H9 (cell line): ENCODE measurements around the gene NFKB1. TPM values are rescaled to one million over a fixed set of nuclear protein-coding genes. Genes with fewer than 3 reads are reported as not detected.

Source experiments
- DNase-seq: peaks from one replicate; pipeline ENCODE4 v3.0.0-alpha.2; 2017
- H2AFZ ChIP-seq: one replicate; pipeline ENCODE4 v1.6.1; 2013; ENCODE audit warnings: mild to moderate bottlenecking, low read length, control low read depth, moderate library complexity
- H2AK5ac ChIP-seq: 2 replicates; pipeline ENCODE4 v1.6.1; 2013; ENCODE audit warnings: low read length, control low read depth, mixed read lengths; ENCODE audit not compliant: insufficient read length
- H2BK120ac ChIP-seq: one replicate; pipeline ENCODE4 v1.6.1; 2013; ENCODE audit warnings: low read depth, mild to moderate bottlenecking, low read length, control low read depth, inconsistent platforms; ENCODE audit not compliant: poor library complexity, severe bottlenecking
- H2BK12ac ChIP-seq: 2 replicates; pipeline ENCODE4 v1.6.1; 2013; ENCODE audit warnings: low read length, control low read depth, mixed read lengths, low read depth; ENCODE audit not compliant: insufficient read length
- H2BK15ac ChIP-seq: 2 replicates; pipeline ENCODE4 v1.6.1; 2013; ENCODE audit warnings: low read depth, low read length, control low read depth
- H2BK20ac ChIP-seq: one replicate; pipeline ENCODE4 v1.6.1; 2013; ENCODE audit warnings: low read depth, mild to moderate bottlenecking, low read length, control low read depth, inconsistent platforms; ENCODE audit not compliant: poor library complexity, severe bottlenecking
- H2BK5ac ChIP-seq: 2 replicates; pipeline ENCODE4 v1.6.1; 2013; ENCODE audit warnings: low read length, control low read depth, mixed read lengths; ENCODE audit not compliant: insufficient read length
- H3K14ac ChIP-seq: 2 replicates; pipeline ENCODE4 v1.6.1; 2013; ENCODE audit warnings: low read length, control low read depth; ENCODE audit not compliant: insufficient read depth
- H3K18ac ChIP-seq: 2 replicates; pipeline ENCODE4 v1.6.1; 2013; ENCODE audit warnings: low read depth, mild to moderate bottlenecking, mixed read lengths, low read length, control low read depth; ENCODE audit not compliant: insufficient read length
- H3K23ac ChIP-seq: 2 replicates; pipeline ENCODE4 v1.6.1; 2013; ENCODE audit warnings: low read length, control low read depth, mixed read lengths, low read depth; ENCODE audit not compliant: insufficient read length
- H3K23me2 ChIP-seq: 2 replicates; pipeline ENCODE4 v1.6.1; 2013; ENCODE audit warnings: low read depth, mild to moderate bottlenecking, mixed read lengths, low read length, control low read depth; ENCODE audit not compliant: insufficient read length, poor library complexity, severe bottlenecking
- H3K27ac ChIP-seq: 2 replicates; pipeline ENCODE4 v1.5.1; 2013; ENCODE audit warnings: low read length, control low read depth, mixed read lengths, low read depth; ENCODE audit not compliant: insufficient read length
- H3K27me3 ChIP-seq: 2 replicates; pipeline ENCODE4 v1.6.1; 2013; ENCODE audit warnings: low read length, control low read depth, inconsistent platforms; ENCODE audit not compliant: insufficient read depth
- H3K4ac ChIP-seq: 2 replicates; pipeline ENCODE4 v1.6.1; 2013; ENCODE audit warnings: low read depth, mild to moderate bottlenecking, control low read depth, inconsistent platforms, low read length, moderate library complexity
- H3K4me1 ChIP-seq: 2 replicates; pipeline ENCODE4 v1.6.1; 2013; ENCODE audit warnings: low read length, control low read depth, inconsistent platforms; ENCODE audit not compliant: insufficient read depth
- H3K4me2 ChIP-seq: 2 replicates; pipeline ENCODE4 v1.6.1; 2013; ENCODE audit warnings: low read length, control low read depth, mixed read lengths; ENCODE audit not compliant: insufficient read length, insufficient read depth
- H3K56ac ChIP-seq: 2 replicates; pipeline ENCODE4 v1.6.1; 2013; ENCODE audit warnings: low read depth, mild to moderate bottlenecking, mixed read lengths, low read length, control low read depth; ENCODE audit not compliant: insufficient read length
- H3K79me1 ChIP-seq: 2 replicates; pipeline ENCODE4 v1.6.1; 2013; ENCODE audit warnings: low read depth, mild to moderate bottlenecking, moderate library complexity, low read length, control low read depth, inconsistent platforms; ENCODE audit not compliant: insufficient read depth, poor library complexity, severe bottlenecking
- H3K79me2 ChIP-seq: 2 replicates; pipeline ENCODE4 v1.6.1; 2013; ENCODE audit warnings: low read length, control low read depth, inconsistent platforms; ENCODE audit not compliant: insufficient read depth
- H3K9ac ChIP-seq: 2 replicates; pipeline ENCODE4 v1.6.1; 2013; ENCODE audit warnings: low read length, control low read depth, mixed read lengths; ENCODE audit not compliant: insufficient read length; ENCODE audit errors: extremely low read depth
- H3K9me3 ChIP-seq: one replicate; pipeline ENCODE4 v1.6.1; 2013; ENCODE audit warnings: low read depth, low read length, inconsistent platforms; ENCODE audit not compliant: control insufficient read depth
- H3T11ph ChIP-seq: one replicate; pipeline ENCODE4 v1.6.1; 2013; ENCODE audit warnings: mild to moderate bottlenecking, low read length, control low read depth, inconsistent platforms
- H4K20me1 ChIP-seq: one replicate; pipeline ENCODE4 v1.6.1; 2013; ENCODE audit not compliant: control insufficient read depth, insufficient read length, insufficient read depth
- H4K5ac ChIP-seq: 2 replicates; pipeline ENCODE4 v1.6.1; 2013; ENCODE audit warnings: low read depth, mild to moderate bottlenecking, mixed read lengths, low read length, control low read depth; ENCODE audit not compliant: insufficient read length
- H4K8ac ChIP-seq: replicated peaks from 2 replicates; pipeline ENCODE4 v1.6.1; 2013; ENCODE audit warnings: low read length, control low read depth, mixed read lengths, low read depth; ENCODE audit not compliant: insufficient read length
- H4K91ac ChIP-seq: 2 replicates; pipeline ENCODE4 v1.6.1; 2013; ENCODE audit warnings: low read depth, mild to moderate bottlenecking, moderate library complexity, mixed read lengths, low read length, control low read depth; ENCODE audit not compliant: insufficient read length
- H3K27ac Mint-ChIP-seq, 3 experiments: 2 replicates in 2 of 3; 3 replicates in 1 of 3; pipeline ENCODE4 v1.8.0; 2020 to 2021; ENCODE audit warnings: mixed read lengths in 3 of 3, mild to moderate bottlenecking in 1 of 3, moderate library complexity in 1 of 3
- H3K27me3 Mint-ChIP-seq: 2 replicates; pipeline ENCODE4 v1.8.0; 2021; ENCODE audit warnings: low read depth, mild to moderate bottlenecking, moderate library complexity, mixed read lengths
- H3K36me3 Mint-ChIP-seq, 3 experiments: 2 replicates in 2 of 3; 3 replicates in 1 of 3; pipeline ENCODE4 v1.8.0; 2020 to 2021; ENCODE audit warnings: low read depth in 3 of 3, mixed read lengths in 3 of 3; ENCODE audit not compliant: insufficient read depth in 1 of 3
- H3K4me1 Mint-ChIP-seq, 2 experiments: 2 replicates each; pipeline ENCODE4 v1.8.0; 2020; ENCODE audit warnings: mixed read lengths in 2 of 2
- H3K4me3 Mint-ChIP-seq, 2 experiments: 2 replicates in 1 of 2; 3 replicates in 1 of 2; pipeline ENCODE4 v1.8.0; 2020 to 2021; ENCODE audit warnings: mild to moderate bottlenecking in 2 of 2, mixed read lengths in 2 of 2, moderate library complexity in 1 of 2
- H3K9me3 Mint-ChIP-seq, 2 experiments: 2 replicates in 1 of 2; 3 replicates in 1 of 2; pipeline ENCODE4 v1.8.0; 2020; ENCODE audit warnings: mild to moderate bottlenecking in 2 of 2, mixed read lengths in 2 of 2, moderate library complexity in 1 of 2
- CTCF ChIP-seq: fragments of 200-600 bp; sonication (generic); conservative IDR thresholded peaks from 3 replicates; pipeline ENCODE4 v1.8.0; 2021; ENCODE audit warnings: antibody characterized with exemption, mild to moderate bottlenecking
- total RNA-seq: library from RNA; stranded (reverse); gene quantifications from 2 replicates; pipeline ENCODE4 v1.2.1, GENCODE V29; 2021

NFKB1 gene
- total RNA-seq, 1 experiment from 2014 or later: 5.7 TPM

GRCh38 chr4:102554992-102555391 is 53.8 kb downstream of the NFKB1 start:
- Histone ChIP-seq H2BK120ac (no peak overlapping the region), H3K27ac (no peak overlapping the region), H4K20me1 (no peaks in the 10 kb centered on the region), H2BK20ac (no peak overlapping the region), H4K91ac (no peak overlapping the region), H3K79me2 (no peaks in the 10 kb centered on the region), H3K4me2 (no peak overlapping the region), H3K4me1 (no peaks in the 10 kb centered on the region; the same call in 1 of the 2 replicates), H3K23me2 (no peaks in the 10 kb centered on the region), H2BK12ac (no peak overlapping the region), H3K14ac (no peak overlapping the region), H3K79me1 (no peaks in the 10 kb centered on the region), H3T11ph (no peak overlapping the region), H3K18ac (no peak overlapping the region), H3K9me3 (no peaks in the 10 kb centered on the region), H4K8ac (no peak overlapping the region), H2AK5ac (no peak overlapping the region), H4K5ac (no peak overlapping the region), H2BK15ac (no peak overlapping the region), H3K23ac (no peak overlapping the region), H2AFZ (no peak overlapping the region), H3K9ac (no peak overlapping the region), H3K56ac (no peak overlapping the region), H3K27me3 (no peaks in the 10 kb centered on the region), H2BK5ac (no peak overlapping the region), H3K4ac (no peak overlapping the region)
- Mint-ChIP-seq H3K27me3 (no peaks in the 10 kb centered on the region), H3K4me1 (peaks cover 5 to 8% of the 10 kb centered on the region in 2 experiments; a peak in 2 of 4 replicates), H3K9me3 (no peaks in the 10 kb centered on the region), H3K36me3 (no peaks in the 10 kb centered on the region), H3K27ac (no peak overlapping the region), H3K4me3 (no peak overlapping the region)
- no peak for DNase-seq
- TF ChIP-seq CTCF: no peak
